NOMO-1 treated with dmso at 0.1 percent for 144 hours (cell line): ENCODE data around the gene TCN1.
A peak's percentile ranks its signal among the peaks of the same experiment; 100 is the strongest.
"Not testable (repeated sequence)": the region's sequence is repeated elsewhere in the genome, so short reads cannot be mapped to it uniquely, and the experiment has no call there.

ENCODE experiments used
- DNase-seq: peaks from one replicate; lab custom pipeline; 2025; ENCODE audit not compliant: unreplicated experiment; lab: John Stamatoyannopoulos, UW

TCN1 gene

GRCh38 chr11:59857439-59858434, 8.6 kb downstream of the TCN1 start:
- no peak for DNase-seq

GRCh38 chr11:59854871-59855270, 11.4 kb downstream of the TCN1 start:
- no peak for DNase-seq

GRCh38 chr11:59851416-59851815, 14.9 kb downstream of the TCN1 start:
- not testable (repeated sequence) for DNase-seq

GRCh38 chr11:59849551-59849950, 16.7 kb downstream of the TCN1 start:
- DNase-seq, result not testable (repeated sequence)

GRCh38 chr11:59849129-59849528, 17.2 kb downstream of the TCN1 start:
- DNase-seq, result peak; percentile 7

- DNase-seq, result not testable (repeated sequence)
Observed at GRCh38 chr11:59848439-59848838, 17.8 kb downstream of the TCN1 start.

- no peak for DNase-seq
Observed at GRCh38 chr11:59847626-59848025, 18.7 kb downstream of the TCN1 start.

GRCh38 chr11:59846556-59846955, 19.7 kb downstream of the TCN1 start:
- no peak for DNase-seq

GRCh38 chr11:59845399-59845798, 20.9 kb downstream of the TCN1 start, which contains the start of gene CBLIF:
Gene CBLIF (minus strand): TSS chr11:59845499. CDS start chr11:59845453, 46 bp downstream.
- no peak for DNase-seq

GRCh38 chr11:59842316-59842715, 24.0 kb downstream of the TCN1 start:
- no peak for DNase-seq

- no peak for DNase-seq
Observed at GRCh38 chr11:59841514-59841913, 24.8 kb downstream of the TCN1 start.

- DNase-seq, result no peak
Observed at GRCh38 chr11:59839615-59840014, 26.7 kb downstream of the TCN1 start.

GRCh38 chr11:59833602-59834001, 32.7 kb downstream of the TCN1 start:
- DNase-seq, result no peak

- no peak for DNase-seq
Observed at GRCh38 chr11:59829358-59829757, 36.9 kb downstream of the TCN1 start.

- peak; percentile 43 for DNase-seq
Observed at GRCh38 chr11:59822989-59823566, 43.2 kb downstream of the TCN1 start.

GRCh38 chr11:59818572-59818971, 47.7 kb downstream of the TCN1 start:
- DNase-seq, result peak; percentile 52

- DNase-seq, result not testable (repeated sequence)
Observed at GRCh38 chr11:59816434-59816833, 49.9 kb downstream of the TCN1 start.

- no peak for DNase-seq
Observed at GRCh38 chr11:59815754-59816153, 50.5 kb downstream of the TCN1 start.

- DNase-seq, result no peak
Observed at GRCh38 chr11:59814021-59814420, 52.3 kb downstream of the TCN1 start.

- no peak for DNase-seq
Observed at GRCh38 chr11:59813364-59813763, 52.9 kb downstream of the TCN1 start.

GRCh38 chr11:59812220-59812619, 54.1 kb downstream of the TCN1 start:
- no peak for DNase-seq

GRCh38 chr11:59810911-59811259, 55.4 kb downstream of the TCN1 start:
- no peak for DNase-seq
